Mesenchymal stem cell (in vitro differentiated cells and primary cell): ENCODE data around the gene INPP5D.
"Not testable (repeated sequence)": the region's sequence is repeated elsewhere in the genome, so short reads cannot be mapped to it uniquely, and the experiment has no call there.

ENCODE experiments used
- DNase-seq: peaks from one replicate; pipeline ENCODE4 v3.0.0-alpha.2; 2013
- H2AFZ ChIP-seq: one replicate; pipeline ENCODE4 v1.6.1; 2013; ENCODE audit warnings: low read depth, mild to moderate bottlenecking, control low read depth, inconsistent platforms, low read length, moderate library complexity
- H2AK5ac ChIP-seq: 2 replicates; pipeline ENCODE4 v1.6.1; 2013; ENCODE audit warnings: low read length, moderate library complexity, mild to moderate bottlenecking, inconsistent platforms; ENCODE audit not compliant: severe bottlenecking
- H2BK120ac ChIP-seq: one replicate; pipeline ENCODE4 v1.6.1; 2013; ENCODE audit warnings: low read depth, mild to moderate bottlenecking, inconsistent platforms, low read length, moderate library complexity
- H2BK12ac ChIP-seq, 2 experiments: one replicate each; pipeline ENCODE4 v1.6.1; 2013; ENCODE audit warnings: inconsistent platforms in 2 of 2, low read length in 2 of 2, mild to moderate bottlenecking in 2 of 2, moderate library complexity in 2 of 2, control low read depth in 1 of 2
- H2BK15ac ChIP-seq: one replicate; pipeline ENCODE4 v1.6.1; 2013; ENCODE audit warnings: mild to moderate bottlenecking, low read depth, inconsistent platforms; ENCODE audit not compliant: poor library complexity, severe bottlenecking
- H2BK5ac ChIP-seq: 2 replicates; pipeline ENCODE4 v1.6.1; 2013; ENCODE audit warnings: low read depth, mild to moderate bottlenecking, low read length, control low read depth, inconsistent platforms; ENCODE audit not compliant: poor library complexity, severe bottlenecking
- H3K14ac ChIP-seq, 2 experiments: one replicate each; pipeline ENCODE4 v1.6.1; 2013; ENCODE audit warnings: inconsistent platforms in 2 of 2, low read length in 2 of 2, control low read depth in 1 of 2, mild to moderate bottlenecking in 1 of 2, moderate library complexity in 1 of 2
- H3K18ac ChIP-seq, 2 experiments: one replicate each; pipeline ENCODE4 v1.6.1; 2013; ENCODE audit warnings: inconsistent platforms in 2 of 2, low read length in 2 of 2, control low read depth in 1 of 2, low read depth in 1 of 2, mild to moderate bottlenecking in 1 of 2
- H3K23ac ChIP-seq, 2 experiments: one replicate each; pipeline ENCODE4 v1.6.1; 2013; ENCODE audit warnings: inconsistent platforms in 2 of 2, low read length in 2 of 2, mild to moderate bottlenecking in 2 of 2, moderate library complexity in 2 of 2, control low read depth in 1 of 2
- H3K27ac ChIP-seq: 2 replicates; pipeline ENCODE4 v1.5.1; 2013; ENCODE audit warnings: mild to moderate bottlenecking, moderate library complexity, low read length, control low read depth, inconsistent platforms; ENCODE audit not compliant: poor library complexity, severe bottlenecking
- H3K27me3 ChIP-seq, 2 experiments: 2 replicates each; pipeline versions ENCODE4 v1.6.1 to v1.7.0; 2013; ENCODE audit warnings: low read length in 2 of 2, mild to moderate bottlenecking in 2 of 2, moderate library complexity in 2 of 2, control low read depth in 1 of 2, inconsistent platforms in 1 of 2; ENCODE audit not compliant: control insufficient read depth in 1 of 2, insufficient read depth in 1 of 2
- H3K36me3 ChIP-seq, 2 experiments: 2 replicates each; pipeline versions ENCODE4 v1.6.1 to v1.7.0; 2013; ENCODE audit warnings: low read length in 2 of 2, control low read depth in 1 of 2, inconsistent platforms in 1 of 2, low read depth in 1 of 2, mild to moderate bottlenecking in 1 of 2; ENCODE audit not compliant: insufficient read depth in 2 of 2, control insufficient read depth in 1 of 2
- H3K4ac ChIP-seq, 2 experiments: one replicate each; pipeline ENCODE4 v1.6.1; 2013; ENCODE audit warnings: inconsistent platforms in 2 of 2, low read length in 2 of 2, mild to moderate bottlenecking in 2 of 2, moderate library complexity in 2 of 2, control low read depth in 1 of 2, low read depth in 1 of 2
- H3K4me1 ChIP-seq: 2 replicates; pipeline ENCODE4 v1.6.1; 2013; ENCODE audit warnings: low read depth, low read length, control low read depth; ENCODE audit not compliant: control insufficient read depth, insufficient read depth
- H3K4me2 ChIP-seq: 2 replicates; pipeline ENCODE4 v1.6.1; 2013; ENCODE audit warnings: low read length, mild to moderate bottlenecking, inconsistent platforms; ENCODE audit not compliant: poor library complexity, severe bottlenecking
- H3K4me3 ChIP-seq, 2 experiments: 2 replicates each; pipeline versions ENCODE4 v1.5.1 to v1.7.0; 2013; ENCODE audit warnings: low read length in 2 of 2, mild to moderate bottlenecking in 2 of 2, control low read depth in 1 of 2, low read depth in 1 of 2; ENCODE audit not compliant: insufficient read depth in 1 of 2
- H3K79me1 ChIP-seq: replicated peaks from 2 replicates; pipeline ENCODE4 v1.6.1; 2013; ENCODE audit warnings: mild to moderate bottlenecking, control low read depth, low read length, inconsistent platforms; ENCODE audit not compliant: poor library complexity, severe bottlenecking
- H3K9ac ChIP-seq: 2 replicates; pipeline ENCODE4 v1.7.0; 2013; ENCODE audit warnings: mild to moderate bottlenecking, low read length, moderate library complexity
- H3K9me3 ChIP-seq: 2 replicates; pipeline ENCODE4 v1.7.0; 2013; ENCODE audit warnings: mild to moderate bottlenecking, low read length; ENCODE audit not compliant: control insufficient read depth
- H4K8ac ChIP-seq: one replicate; pipeline ENCODE4 v1.6.1; 2013; ENCODE audit warnings: inconsistent platforms, mild to moderate bottlenecking, low read length, moderate library complexity
- H4K91ac ChIP-seq: one replicate; pipeline ENCODE4 v1.6.1; 2013; ENCODE audit warnings: mild to moderate bottlenecking, low read length, inconsistent platforms
- WGBS: methylation state at CpG from one replicate; pipeline ENCODE4 v1.1.7; 2013; ENCODE audit warnings: mixed read lengths; 5-methylcytosine and 5-hydroxymethylcytosine counted together

Gene INPP5D

GRCh38 chr2:233123576-233123975 lies 63.4 kb downstream of the INPP5D start:
- not testable (repeated sequence) for H3K14ac ChIP-seq, H2AK5ac ChIP-seq, H3K4me1 ChIP-seq, H3K4me2 ChIP-seq, H2BK12ac ChIP-seq, H3K79me1 ChIP-seq, H2BK5ac ChIP-seq, H3K36me3 ChIP-seq, H3K9ac ChIP-seq, H4K8ac ChIP-seq, DNase-seq, H3K27ac ChIP-seq, H3K4ac ChIP-seq, H2BK15ac ChIP-seq, H3K23ac ChIP-seq, H2AFZ ChIP-seq, H4K91ac ChIP-seq, H2BK120ac ChIP-seq, H3K18ac ChIP-seq, H3K4me3 ChIP-seq, H3K9me3 ChIP-seq
- H3K27me3 ChIP-seq = peaks cover 12 to 45% of the 10 kb centered on the region in 2 experiments
- WGBS = no CpG with 5 or more reads among the region's 2 CpGs

GRCh38 chr2:233124421-233125080 lies 64.4 kb downstream of the INPP5D start:
- no peaks in the 10 kb centered on the region for H3K9me3 ChIP-seq
- H3K18ac ChIP-seq = no peak overlapping the region
- DNase-seq = no peak
- no peak overlapping the region for H2BK120ac ChIP-seq
- H3K27ac ChIP-seq = no peak overlapping the region
- H3K14ac ChIP-seq = no peak overlapping the region
- H2BK12ac ChIP-seq = no peak overlapping the region
- peaks cover 13 to 45% of the 10 kb centered on the region in 2 experiments for H3K27me3 ChIP-seq
- H3K4ac ChIP-seq = no peak overlapping the region
- H3K4me2 ChIP-seq = no peak overlapping the region
- no peak overlapping the region for H3K9ac ChIP-seq
- H3K4me1 ChIP-seq = no peaks in the 10 kb centered on the region
- 81% methylated on average over 21 of the region's 21 CpGs for WGBS
- no peak overlapping the region for H2BK5ac ChIP-seq
- no peak overlapping the region for H2AFZ ChIP-seq
- no peak overlapping the region for H3K23ac ChIP-seq
- no peak overlapping the region for H2BK15ac ChIP-seq
- no peaks in the 10 kb centered on the region for H3K79me1 ChIP-seq
- H4K8ac ChIP-seq = no peak overlapping the region
- no peaks in the 10 kb centered on the region for H3K36me3 ChIP-seq
- no peak overlapping the region for H3K4me3 ChIP-seq
- no peak overlapping the region for H2AK5ac ChIP-seq
- peak overlapping the region; percentile 12 for H4K91ac ChIP-seq

GRCh38 chr2:233125455-233126065 lies 65.4 kb downstream of the INPP5D start:
- no peak overlapping the region for H3K4me3 ChIP-seq
- H2BK12ac ChIP-seq = no peak overlapping the region
- H3K14ac ChIP-seq = no peak overlapping the region
- no peak overlapping the region for H2AK5ac ChIP-seq
- no peak overlapping the region for H2BK15ac ChIP-seq
- H2AFZ ChIP-seq = no peak overlapping the region
- H3K4ac ChIP-seq = peak overlapping the region in 1 of 2 experiments; percentile 21
- H2BK120ac ChIP-seq = no peak overlapping the region
- H3K36me3 ChIP-seq = no peaks in the 10 kb centered on the region
- H2BK5ac ChIP-seq = no peak overlapping the region
- H3K23ac ChIP-seq = no peak overlapping the region
- no peak overlapping the region for H3K4me2 ChIP-seq
- H3K9ac ChIP-seq = no peak overlapping the region
- no peak for DNase-seq
- H3K27me3 ChIP-seq = peaks cover 17 to 53% of the 10 kb centered on the region in 2 experiments
- H3K27ac ChIP-seq = no peak overlapping the region
- H4K91ac ChIP-seq = no peak overlapping the region
- H3K9me3 ChIP-seq = no peaks in the 10 kb centered on the region
- no peaks in the 10 kb centered on the region for H3K79me1 ChIP-seq
- H3K4me1 ChIP-seq = no peaks in the 10 kb centered on the region
- H4K8ac ChIP-seq = no peak overlapping the region
- WGBS = 83% methylated on average over 20 of the region's 20 CpGs
- no peak overlapping the region for H3K18ac ChIP-seq

GRCh38 chr2:233129351-233129978 lies 69.3 kb downstream of the INPP5D start:
- H3K27me3 ChIP-seq = peaks cover 30 to 74% of the 10 kb centered on the region in 2 experiments
- no peak overlapping the region for H2AK5ac ChIP-seq
- no peaks in the 10 kb centered on the region for H3K79me1 ChIP-seq
- no peak overlapping the region for H4K8ac ChIP-seq
- H3K4ac ChIP-seq = no peak overlapping the region
- H3K9me3 ChIP-seq = peaks cover 3% of the 10 kb centered on the region
- H3K27ac ChIP-seq = no peak overlapping the region
- no peak overlapping the region for H2BK12ac ChIP-seq
- H3K4me1 ChIP-seq = no peaks in the 10 kb centered on the region
- H3K23ac ChIP-seq = no peak overlapping the region
- no peak overlapping the region for H2BK5ac ChIP-seq
- H2AFZ ChIP-seq = no peak overlapping the region
- no peak for DNase-seq
- H3K14ac ChIP-seq = no peak overlapping the region
- no peak overlapping the region for H4K91ac ChIP-seq
- H3K9ac ChIP-seq = no peak overlapping the region
- H2BK15ac ChIP-seq = no peak overlapping the region
- H3K36me3 ChIP-seq = no peaks in the 10 kb centered on the region
- H3K18ac ChIP-seq = no peak overlapping the region
- H3K4me3 ChIP-seq = no peak overlapping the region
- WGBS = 44% methylated on average over 9 of the region's 9 CpGs
- no peak overlapping the region for H2BK120ac ChIP-seq
- H3K4me2 ChIP-seq = no peak overlapping the region
